NCI-H146 treated with DMSO at 0.1 percent for 48 hours (cell line): ENCODE measurements around the gene TMEM89.

Source experiments
- DNase-seq: peaks from one replicate; lab custom pipeline; 2025; ENCODE audit not compliant: unreplicated experiment; lab: John Stamatoyannopoulos, UW

TMEM89 gene

DNA sequence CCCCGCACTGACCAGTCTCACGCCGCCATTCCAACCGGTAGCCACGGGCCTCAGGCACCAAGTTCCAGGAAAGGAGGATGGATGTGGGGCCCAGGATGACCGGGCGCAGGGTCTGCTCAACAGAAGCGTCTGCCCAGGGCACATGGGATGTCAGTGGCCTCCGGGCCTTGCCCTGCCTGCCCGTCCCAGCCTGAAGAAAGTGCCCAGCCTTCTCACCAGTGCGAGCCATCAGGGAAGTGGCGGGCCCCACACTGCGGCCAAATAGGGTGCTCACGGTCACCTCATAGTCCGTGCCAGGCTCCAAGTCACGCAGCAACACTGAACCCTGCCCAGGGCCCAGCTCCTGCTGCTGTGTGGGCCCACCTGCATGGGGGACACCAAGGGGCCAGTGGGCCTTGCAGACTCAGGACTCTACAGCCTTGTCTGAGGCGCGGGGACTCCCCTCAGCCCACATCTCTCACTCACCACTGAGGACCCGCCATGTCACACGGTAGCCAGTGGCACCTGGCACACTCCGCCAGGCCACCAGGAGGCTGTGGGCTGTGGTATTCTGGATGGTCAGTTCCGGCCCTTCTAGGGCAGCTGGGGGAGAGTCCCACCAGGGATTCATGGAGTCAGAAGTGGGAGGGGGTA lies 29.6 kb downstream of the TMEM89 start:
- no peak for DNase-seq

- DNase-seq, result no peak
Measured at GRCh38 chr3:48591436-48591835, 30.1 kb downstream of the TMEM89 start.

DNA sequence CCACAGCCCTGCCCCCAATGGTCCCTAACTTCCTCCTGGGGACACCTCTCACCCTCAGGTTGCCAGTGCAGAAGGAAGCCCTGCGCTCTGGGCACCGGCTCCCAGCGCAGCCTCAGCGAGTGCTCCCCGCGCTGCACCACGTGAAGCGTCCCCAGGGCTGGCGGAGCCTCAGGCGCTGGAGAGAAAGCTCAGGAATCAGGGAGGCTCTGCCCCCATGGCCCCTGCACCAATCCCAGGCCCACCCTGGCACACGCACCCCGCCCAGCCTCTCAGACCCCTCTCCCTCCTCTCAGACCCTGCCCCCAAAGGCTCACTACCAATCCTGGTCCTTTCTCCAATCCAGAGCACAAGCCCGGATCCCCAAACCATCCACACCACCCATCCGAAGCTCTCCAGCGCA lies 33.3 kb downstream of the TMEM89 start:
- no peak for DNase-seq

- DNase-seq, result no peak
Measured at GRCh38 chr3:48587686-48588085, 33.9 kb downstream of the TMEM89 start.

DNA sequence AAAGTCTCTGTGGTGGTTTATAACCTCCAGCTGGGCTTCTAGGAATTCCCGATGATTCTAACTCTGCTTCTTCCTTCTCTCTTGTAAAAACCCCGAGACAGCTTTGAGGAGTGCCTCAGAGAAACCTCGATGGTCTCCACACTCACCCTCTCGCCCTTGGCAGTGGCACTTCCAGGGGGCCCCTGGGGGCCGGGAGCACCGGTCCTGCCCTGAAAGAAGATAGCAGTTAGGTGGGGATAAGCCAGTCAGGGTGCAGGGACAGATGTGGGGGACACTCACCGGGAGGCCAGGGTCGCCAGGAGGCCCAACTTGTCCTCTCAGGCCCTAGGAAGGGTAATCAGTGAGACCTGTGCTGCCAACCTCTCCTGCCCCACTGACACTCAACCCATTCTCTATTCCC lies 36.2 kb downstream of the TMEM89 start:
- no peak for DNase-seq

DNA sequence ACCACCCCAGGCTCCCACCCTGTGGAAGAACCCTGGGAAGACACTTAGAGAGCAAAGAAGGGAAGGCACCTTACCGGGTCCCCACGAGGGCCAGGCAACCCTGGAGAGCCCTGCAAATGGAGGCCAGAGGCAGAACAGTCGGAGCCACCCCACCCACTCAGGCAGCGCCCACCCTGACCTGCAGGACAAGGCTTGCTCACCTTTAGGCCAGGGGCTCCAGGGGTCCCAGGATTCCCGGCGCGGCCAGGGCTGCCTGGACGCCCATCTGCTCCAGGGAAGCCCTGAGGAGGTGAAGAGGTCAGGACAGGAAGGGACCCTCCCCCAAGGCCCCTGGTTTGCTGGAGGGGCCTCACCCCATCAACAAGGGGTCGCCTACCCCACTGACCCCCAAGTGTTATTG lies 36.7 kb downstream of the TMEM89 start:
- DNase-seq, result no peak

GRCh38 chr3:48581621-48582481 lies 39.7 kb downstream of the TMEM89 start:
- no peak for DNase-seq

GRCh38 chr3:48576647-48577046 lies 44.9 kb downstream of the TMEM89 start:
- no peak for DNase-seq

- DNase-seq, result no peak
Measured at GRCh38 chr3:48575366-48575765, 46.2 kb downstream of the TMEM89 start.

- no peak for DNase-seq
Measured at GRCh38 chr3:48573973-48574585, 47.5 kb downstream of the TMEM89 start.

GRCh38 chr3:48572517-48572916 lies 49.1 kb downstream of the TMEM89 start:
- DNase-seq, result no peak

DNA sequence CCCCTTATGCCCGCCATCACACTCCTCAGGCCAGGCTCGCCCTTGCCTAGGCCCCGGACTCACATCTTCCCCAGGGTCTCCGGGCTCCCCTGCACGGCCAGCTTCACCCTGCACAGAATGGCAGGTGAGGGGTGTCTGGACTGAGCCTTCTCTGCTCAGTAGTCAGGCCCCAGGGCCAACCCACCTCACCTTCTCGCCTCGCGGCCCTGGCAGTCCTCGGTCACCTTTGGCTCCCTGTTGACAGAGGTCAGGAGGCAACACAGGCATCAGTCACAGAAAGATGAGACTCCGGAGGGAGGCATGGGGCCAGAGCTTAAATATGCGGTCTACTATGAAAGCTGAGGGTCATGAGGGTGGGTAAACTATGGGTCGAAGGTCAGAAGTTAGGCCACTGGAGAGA lies 49.6 kb downstream of the TMEM89 start:
- DNase-seq, result no peak
